Measurements from ENCODE around the gene SLC6A12. TPM values are rescaled to one million over a fixed set of nuclear protein-coding genes. Genes with fewer than 3 reads are reported as not detected.

The SLC6A12 gene
- total and polyA plus RNA-seq, 10 donors = 0.35 to 3.1 (median 1.8) TPM

- peaks cover 0 to 12% (median 8%) of the 10 kb centered on the region in 6 donors for H3K4me1 ChIP-seq
- no peak for TF ChIP-seq POLR2A (IDR thresholded peaks at IDR 0.05)
- TF ChIP-seq CTCF (IDR thresholded peaks at IDR 0.05 in 8 of 11, conservative IDR thresholded peaks at IDR 0.05 in 3 of 11) = no peak
- no peak for TF ChIP-seq POLR2AphosphoS5 (IDR thresholded peaks at IDR 0.05)
- H3K4me3 ChIP-seq = no peak overlapping the region
- H3K9me3 ChIP-seq = no peaks in the 10 kb centered on the region
- H3K36me3 ChIP-seq = no peaks in the 10 kb centered on the region
- intact Hi-C loops (cut with DNase I; ENCODE audit: low total_unique reads) = no loop called here
- H3K27me3 ChIP-seq (replicated peaks in 1 of 7) = peaks cover 0 to 82% (median 24%) of the 10 kb centered on the region in 7 donors
- WGBS, 5 donors = 86 to 92% (median 88%) methylated on average over 4 of the region's 4 CpGs
- H3K27ac ChIP-seq = no peak overlapping the region
- DNase-seq = no peak
Observed at GRCh38 chr12:205026-205425, 8.9 kb downstream of the SLC6A12 start.

- H3K27ac ChIP-seq = no peak overlapping the region
- peak; percentile 60 for DNase-seq
- intact Hi-C loops (cut with DNase I; ENCODE audit: low total_unique reads) = no loop called here
- WGBS, 5 donors = 85 to 96% (median 89%) methylated on average over 10 to 11 of the region's 11 CpGs
- peaks cover 0 to 79% (median 24%) of the 10 kb centered on the region in 7 donors for H3K27me3 ChIP-seq (replicated peaks in 1 of 7)
- H3K9me3 ChIP-seq = no peaks in the 10 kb centered on the region
- TF ChIP-seq CTCF (IDR thresholded peaks at IDR 0.05 in 8 of 11, conservative IDR thresholded peaks at IDR 0.05 in 3 of 11) (no peak), POLR2A (IDR thresholded peaks at IDR 0.05) (no peak), POLR2AphosphoS5 (IDR thresholded peaks at IDR 0.05) (no peak)
- H3K4me1 ChIP-seq = peaks cover 0 to 12% (median 8%) of the 10 kb centered on the region in 6 donors
- H3K4me3 ChIP-seq = peak overlapping the region in 2 of 8 donors; percentile 25 to 60
- H3K36me3 ChIP-seq = no peaks in the 10 kb centered on the region
Observed at GRCh38 chr12:204261-204678, 9.7 kb downstream of the SLC6A12 start.

DNA sequence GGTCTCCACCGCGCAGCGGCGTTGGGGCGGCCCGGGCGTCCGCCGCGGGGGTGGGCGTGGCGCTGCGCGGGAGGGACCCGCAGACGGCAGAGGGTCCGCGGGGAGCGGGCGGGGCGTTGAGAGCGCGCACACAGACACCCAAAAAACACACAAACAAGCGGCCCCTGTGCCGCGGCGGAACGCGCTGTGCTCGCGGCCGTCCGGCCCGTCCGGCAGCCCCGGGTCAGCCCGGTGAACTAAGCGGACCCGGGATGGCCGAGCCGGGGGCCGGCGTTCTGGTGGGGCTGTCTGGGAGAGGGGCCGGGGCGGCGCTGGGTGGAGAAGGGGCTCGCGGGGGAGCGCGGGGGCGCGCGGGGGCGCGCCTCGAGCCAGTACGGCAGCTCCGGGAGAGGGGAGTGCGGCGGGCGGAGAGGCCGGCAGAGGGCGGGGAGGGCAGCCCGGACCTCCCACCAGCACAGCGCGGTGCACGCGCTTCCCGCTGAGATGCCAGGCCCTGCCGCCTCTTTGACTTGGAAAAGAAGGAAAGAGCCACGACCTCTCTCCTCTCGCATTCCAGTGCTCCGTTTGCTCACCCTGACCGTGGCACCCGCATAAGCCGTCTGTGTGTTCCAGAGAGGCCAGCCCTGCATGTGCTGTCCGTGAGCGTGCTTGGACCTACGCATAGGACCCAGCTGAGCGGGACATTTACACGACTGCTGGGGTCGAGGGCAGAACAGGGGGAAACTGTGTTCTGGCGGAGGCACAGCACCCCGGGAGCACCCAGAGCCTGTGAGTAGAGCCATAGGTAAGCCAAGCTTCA, 10.3 kb downstream of the SLC6A12 start:
- H3K27me3 ChIP-seq (replicated peaks in 1 of 7) = peaks cover 0 to 84% (median 24%) of the 10 kb centered on the region in 7 donors
- H3K4me3 ChIP-seq = peak overlapping the region in 7 of 8 donors; percentile 10 to 60 (median 32)
- peaks cover 0 to 12% (median 8%) of the 10 kb centered on the region in 6 donors for H3K4me1 ChIP-seq
- H3K9me3 ChIP-seq = no peaks in the 10 kb centered on the region
- WGBS, 5 donors = 11 to 39% (median 21%) methylated on average over 70 to 84 of the region's 84 CpGs
- intact Hi-C loops (cut with DNase I; ENCODE audit: low total_unique reads) = no loop called here
- no peak overlapping the region for H3K27ac ChIP-seq
- no peaks in the 10 kb centered on the region for H3K36me3 ChIP-seq
- DNase-seq = peak; percentile 70
- peak in 1 of 11 experiments; percentile 13 for TF ChIP-seq CTCF (IDR thresholded peaks at IDR 0.05 in 8 of 11, conservative IDR thresholded peaks at IDR 0.05 in 3 of 11)
- no peak for TF ChIP-seq POLR2A (IDR thresholded peaks at IDR 0.05)

GRCh38 chr12:203074-203461, 10.9 kb downstream of the SLC6A12 start:
- H3K27me3 ChIP-seq (replicated peaks in 1 of 7) = peaks cover 0 to 82% (median 24%) of the 10 kb centered on the region in 7 donors
- peak overlapping the region in 7 of 8 donors; percentile 10 to 60 (median 32) for H3K4me3 ChIP-seq
- H3K27ac ChIP-seq = no peak overlapping the region
- intact Hi-C loops (cut with DNase I; ENCODE audit: low total_unique reads) = no loop called here
- no peaks in the 10 kb centered on the region for H3K36me3 ChIP-seq
- WGBS, 5 donors = 62 to 71% (median 70%) methylated on average over 16 of the region's 16 CpGs
- no peak for DNase-seq
- no peak for TF ChIP-seq POLR2AphosphoS5 (IDR thresholded peaks at IDR 0.05)
- no peak for TF ChIP-seq CTCF (IDR thresholded peaks at IDR 0.05 in 8 of 11, conservative IDR thresholded peaks at IDR 0.05 in 3 of 11)
- no peak for TF ChIP-seq POLR2A (IDR thresholded peaks at IDR 0.05)
- H3K4me1 ChIP-seq = peaks cover 0 to 12% (median 8%) of the 10 kb centered on the region in 6 donors
- no peaks in the 10 kb centered on the region for H3K9me3 ChIP-seq

Data from spleen (tissue), 11 donors.